ENCODE measurements around the gene IGFBP6.
A peak's percentile ranks its signal among the peaks of the same experiment; 100 is the strongest.

The IGFBP6 gene

DNA sequence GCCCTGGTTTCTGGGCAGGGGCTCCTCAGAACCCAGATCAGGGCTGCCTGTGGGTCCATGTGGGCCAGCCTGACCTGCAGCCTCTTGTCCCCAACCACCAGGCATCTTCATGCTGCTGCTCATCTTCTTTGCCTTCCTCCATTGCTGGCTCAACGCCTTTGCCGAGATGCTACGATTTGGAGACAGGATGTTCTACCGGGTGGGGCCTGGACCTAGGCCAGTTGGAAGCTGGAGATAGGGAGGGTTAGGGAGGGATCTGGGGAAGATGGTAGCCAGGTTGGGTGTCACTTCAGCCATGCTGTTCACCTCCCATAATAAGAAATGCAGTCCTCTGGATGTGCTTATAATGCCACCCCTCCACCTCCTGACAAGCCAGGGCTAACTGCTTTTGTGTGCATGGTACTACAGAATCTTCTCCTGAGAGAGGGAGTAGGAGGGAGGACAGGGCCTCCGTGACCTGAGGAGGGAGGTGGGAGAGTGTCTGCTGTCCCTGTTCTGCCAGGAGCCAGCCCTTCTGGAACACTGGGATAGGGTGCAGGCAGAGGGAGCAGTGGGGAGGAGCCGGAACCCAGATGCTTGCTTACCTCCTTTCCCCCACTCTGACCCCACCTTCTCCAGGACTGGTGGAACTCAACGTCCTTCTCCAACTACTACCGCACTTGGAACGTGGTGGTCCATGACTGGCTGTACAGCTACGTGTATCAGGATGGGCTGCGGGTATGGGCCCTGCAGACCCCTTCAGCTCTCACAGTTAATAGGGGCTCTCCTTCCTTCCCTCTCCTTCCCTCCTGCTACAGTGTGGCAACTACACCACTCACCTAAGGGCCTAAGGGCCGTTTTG is 23.4 kb downstream of the IGFBP6 start:
- peak; percentile 7 for DNase-seq (ENCODE audit: low spot score)

DNA sequence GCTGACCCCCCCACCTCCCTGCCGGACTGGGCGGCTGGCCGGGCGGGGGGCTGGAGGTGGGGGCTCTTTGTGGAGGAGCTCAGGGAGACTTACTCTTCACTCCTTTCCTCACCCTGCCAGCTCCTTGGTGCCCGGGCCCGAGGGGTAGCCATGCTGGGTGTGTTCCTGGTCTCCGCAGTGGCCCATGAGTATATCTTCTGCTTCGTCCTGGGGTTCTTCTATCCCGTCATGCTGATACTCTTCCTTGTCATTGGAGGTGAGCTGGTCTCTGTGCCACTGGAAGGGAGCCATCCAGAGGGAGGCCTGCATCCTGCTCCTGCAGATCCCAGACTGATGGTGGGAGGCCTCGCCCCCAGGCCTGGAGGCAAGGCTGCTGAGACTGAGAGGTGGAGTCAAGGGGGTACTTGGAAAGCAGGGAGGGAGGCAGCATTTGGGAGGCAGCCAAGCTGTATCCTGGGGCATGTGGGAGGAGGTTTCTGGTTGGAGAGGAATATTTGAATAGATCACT is 25.5 kb downstream of the IGFBP6 start:
- DNase-seq (ENCODE audit: low spot score): peak; percentile 8

DNA sequence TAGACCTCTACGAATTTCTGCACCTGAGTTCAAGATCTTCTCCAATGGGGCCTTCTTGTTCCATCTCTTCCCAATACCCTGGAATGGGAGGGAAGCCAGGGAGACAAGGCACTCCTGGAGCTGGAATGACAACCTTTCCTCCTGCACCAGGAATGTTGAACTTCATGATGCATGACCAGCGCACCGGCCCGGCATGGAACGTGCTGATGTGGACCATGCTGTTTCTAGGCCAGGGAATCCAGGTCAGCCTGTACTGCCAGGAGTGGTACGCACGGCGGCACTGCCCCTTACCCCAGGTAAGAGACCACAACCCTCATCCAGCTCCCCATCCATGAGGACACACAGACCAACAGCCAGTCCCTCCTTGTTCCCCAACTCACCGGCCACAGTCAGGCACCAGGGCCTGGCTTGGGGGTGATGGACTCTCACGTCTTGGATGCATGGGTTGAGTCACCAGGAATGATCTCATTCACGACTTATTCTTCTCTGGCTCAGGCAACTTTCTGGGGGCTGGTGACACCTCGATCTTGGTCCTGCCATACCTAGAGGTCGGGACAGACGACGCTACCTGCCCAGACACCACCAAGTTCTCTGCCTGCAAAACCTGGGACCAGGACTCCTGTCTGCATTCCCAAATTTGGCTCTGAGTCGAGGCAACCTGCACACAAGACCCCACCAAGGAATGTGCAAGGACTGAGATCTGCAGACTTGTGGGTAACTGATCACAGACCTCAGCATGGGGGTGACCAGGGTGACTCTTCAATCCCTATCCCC is 26.3 kb downstream of the IGFBP6 start:
- peak; percentile 24 for DNase-seq (ENCODE audit: low spot score)

DNA sequence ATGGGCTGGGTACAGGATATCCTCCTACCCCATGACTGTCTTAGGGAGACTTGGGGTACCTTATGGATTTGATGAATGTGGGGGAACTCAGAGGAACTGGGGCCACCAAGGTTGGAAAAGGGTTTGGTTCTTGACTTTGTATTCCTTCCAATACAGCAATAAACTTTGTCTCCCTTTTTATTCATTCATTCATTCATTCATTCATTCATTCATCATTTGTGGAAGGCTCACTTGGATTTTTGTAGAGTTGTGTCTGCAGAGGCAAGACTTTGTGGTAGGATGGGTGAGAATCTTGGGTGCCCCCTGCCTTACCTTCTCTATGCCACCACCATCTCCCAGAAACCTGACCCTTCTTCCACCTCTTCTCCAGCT is 26.9 kb downstream of the IGFBP6 start:
- DNase-seq (ENCODE audit: low spot score): no peak

DNA sequence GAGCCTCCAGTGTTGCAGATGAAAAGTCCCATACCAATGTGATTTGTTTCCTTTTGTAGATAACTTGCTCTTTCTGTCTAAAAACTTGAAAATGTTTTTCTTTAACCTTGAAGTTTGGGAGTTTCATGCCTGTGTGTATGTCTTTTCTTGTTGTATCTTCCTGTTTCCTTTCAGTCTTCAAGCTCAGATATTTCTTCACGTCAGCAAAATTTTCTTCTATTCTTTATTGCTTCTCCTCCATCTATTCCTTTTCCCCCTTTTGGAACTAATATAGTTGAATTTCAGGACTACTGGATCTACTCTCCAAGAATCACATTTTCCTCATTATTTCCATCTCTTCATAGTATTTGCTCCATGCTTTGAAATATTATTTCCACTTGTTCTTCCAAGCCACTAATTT is 29.7 kb downstream of the IGFBP6 start:
- no peak for DNase-seq (ENCODE audit: low spot score)

DNA sequence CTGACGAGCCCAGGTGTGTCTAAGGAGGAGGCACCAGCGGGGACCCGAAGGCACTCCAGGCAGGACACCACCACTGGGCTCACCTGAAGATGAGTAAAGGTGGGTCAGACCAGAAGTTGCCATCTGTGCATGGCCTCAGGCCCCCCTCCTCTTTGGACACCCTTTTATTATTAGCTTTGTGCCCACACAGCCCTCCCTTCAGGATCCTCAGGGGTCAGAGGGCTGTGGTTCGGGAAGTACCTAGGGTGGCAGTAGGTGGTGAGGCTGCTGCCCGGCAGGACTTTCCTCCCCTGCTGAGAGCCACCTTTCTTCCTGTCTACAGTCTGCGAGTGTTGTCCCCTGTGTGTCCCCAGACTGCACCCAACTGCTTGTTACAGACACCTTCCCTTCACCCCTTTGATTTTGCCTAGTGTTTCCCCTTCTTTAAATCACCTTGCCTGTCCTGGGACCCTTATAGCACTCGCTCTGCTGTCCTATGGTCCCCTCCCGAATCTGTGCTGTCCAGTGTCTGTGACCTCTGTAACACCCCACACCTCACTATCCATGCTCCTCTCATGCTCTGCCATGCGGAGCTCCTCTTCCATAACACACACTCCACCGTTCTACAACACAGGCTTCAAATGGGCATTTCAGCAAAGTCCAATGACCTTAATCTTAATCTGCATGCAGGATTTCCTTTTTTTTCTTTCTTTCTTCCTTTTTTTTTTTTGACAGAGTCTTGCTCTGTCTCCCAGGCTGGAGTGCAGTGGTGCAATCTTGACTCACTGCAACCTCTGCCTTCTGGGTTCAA is 31.5 kb downstream of the IGFBP6 start:
- no peak for DNase-seq (ENCODE audit: low spot score)

DNA sequence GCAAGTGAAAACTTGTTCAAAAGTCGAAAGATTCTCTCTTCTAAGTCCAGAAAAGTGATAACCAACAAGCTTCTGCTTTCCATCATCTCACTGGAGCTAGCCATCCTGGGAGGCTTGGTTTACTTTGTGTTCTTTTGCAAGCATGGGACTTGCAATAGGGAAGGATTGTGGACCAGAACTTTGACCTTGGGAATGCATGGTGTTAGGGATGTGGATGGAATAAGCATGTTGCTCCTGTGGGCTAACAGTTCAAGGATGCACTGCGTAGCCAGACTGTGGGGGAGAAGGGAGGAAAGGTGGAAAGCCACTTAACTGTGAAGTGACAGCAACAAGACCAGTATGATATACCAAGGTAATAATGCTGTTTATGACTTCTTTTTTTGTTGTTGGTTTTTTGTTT is 34.4 kb downstream of the IGFBP6 start:
- no peak for DNase-seq (ENCODE audit: low spot score)

DNA sequence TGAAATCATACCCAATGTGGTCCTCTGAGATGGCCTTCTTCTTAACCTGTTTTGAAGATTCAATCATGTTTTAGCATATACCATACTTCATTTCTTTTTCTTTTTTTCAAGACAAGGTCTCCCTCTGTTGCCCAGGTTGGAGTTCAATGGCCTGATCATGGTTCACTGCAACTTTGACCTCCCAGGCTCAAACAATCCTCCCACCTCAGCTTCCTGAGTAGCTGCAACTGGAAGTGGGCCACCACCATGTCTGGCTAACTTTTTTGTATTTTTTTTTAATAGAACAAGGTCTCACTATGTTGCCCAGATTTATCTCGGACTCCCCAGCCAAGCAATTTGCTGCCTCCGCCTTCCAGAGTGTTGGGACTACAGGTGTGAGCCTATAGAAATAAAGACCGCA is 36.3 kb downstream of the IGFBP6 start:
- DNase-seq (ENCODE audit: low spot score): no peak

DNA sequence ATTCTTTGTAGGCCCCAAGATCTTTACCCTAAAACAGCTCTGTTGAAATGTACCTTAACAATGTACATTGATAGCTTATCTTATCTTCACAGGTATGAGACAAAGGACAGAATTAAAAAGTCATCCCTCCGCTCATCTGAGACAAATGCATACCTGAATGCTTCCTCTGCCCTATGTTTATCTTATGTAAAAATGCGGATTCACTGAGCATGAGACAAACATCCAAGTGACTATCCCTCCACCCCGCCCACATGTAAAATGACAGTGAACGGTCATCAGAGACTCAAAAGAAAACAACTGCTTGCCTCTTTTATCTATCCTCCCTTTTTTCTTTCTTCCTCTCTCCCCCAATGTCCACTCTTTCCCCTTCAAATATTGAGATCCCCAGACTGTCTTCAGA is 45.9 kb downstream of the IGFBP6 start:
- DNase-seq (ENCODE audit: low spot score): no peak

DNA sequence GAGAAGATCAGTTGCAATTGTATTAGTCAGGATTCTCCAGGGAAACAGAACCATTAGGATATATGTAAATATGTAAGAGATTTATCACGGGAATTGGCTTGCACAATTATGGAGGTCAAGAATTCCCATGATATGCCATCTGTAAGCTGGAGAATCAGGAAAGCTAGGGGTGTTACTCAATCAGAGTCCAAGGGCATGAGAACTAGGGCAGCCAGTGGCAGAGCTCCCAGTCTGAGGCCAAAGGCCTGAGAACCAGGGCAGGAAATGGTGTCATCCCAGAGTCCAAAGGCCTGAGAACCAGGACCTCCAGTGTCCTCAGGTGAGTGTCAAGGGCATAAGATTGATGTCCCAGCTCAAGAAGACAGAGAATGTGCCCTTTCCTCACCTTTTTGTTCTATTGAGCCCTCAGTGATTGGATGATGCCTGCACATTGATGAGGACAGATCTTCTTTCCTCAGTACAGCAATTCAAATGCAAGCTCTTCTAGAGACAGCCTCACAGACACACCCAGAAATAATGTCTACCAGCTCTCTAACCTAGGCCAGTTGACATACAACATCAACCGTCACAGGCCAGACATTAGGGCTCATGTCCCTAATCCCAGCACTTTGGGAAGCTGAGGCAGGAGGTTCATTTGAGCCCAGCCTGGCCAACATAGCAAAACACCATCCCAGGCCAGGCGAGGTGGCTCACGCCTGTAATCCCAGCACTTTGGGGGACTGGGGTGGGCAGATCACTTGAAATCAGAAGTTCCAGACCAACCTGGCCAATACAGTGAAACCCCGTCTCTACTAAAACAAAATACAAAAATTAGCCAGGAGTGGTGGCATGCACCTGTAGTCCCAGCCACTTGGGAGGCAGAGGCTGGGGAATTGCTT is 48.2 kb downstream of the IGFBP6 start:
- no peak for DNase-seq (ENCODE audit: low spot score)

DNA sequence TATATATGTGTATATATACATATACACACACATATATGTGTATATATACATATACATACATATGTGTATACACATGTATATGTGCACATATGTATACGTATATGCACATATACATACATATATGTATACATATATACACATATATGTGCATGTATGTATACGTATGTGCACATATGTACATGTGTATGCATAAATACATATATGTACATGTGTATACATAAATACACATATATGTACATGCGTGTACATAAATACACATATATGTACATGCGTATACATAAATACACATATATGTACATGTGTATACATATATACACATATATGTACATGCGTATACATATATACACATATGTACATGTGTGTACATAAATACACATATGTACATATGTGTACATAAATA is 49.7 kb downstream of the IGFBP6 start:
- no peak for DNase-seq (ENCODE audit: low spot score)

DNA sequence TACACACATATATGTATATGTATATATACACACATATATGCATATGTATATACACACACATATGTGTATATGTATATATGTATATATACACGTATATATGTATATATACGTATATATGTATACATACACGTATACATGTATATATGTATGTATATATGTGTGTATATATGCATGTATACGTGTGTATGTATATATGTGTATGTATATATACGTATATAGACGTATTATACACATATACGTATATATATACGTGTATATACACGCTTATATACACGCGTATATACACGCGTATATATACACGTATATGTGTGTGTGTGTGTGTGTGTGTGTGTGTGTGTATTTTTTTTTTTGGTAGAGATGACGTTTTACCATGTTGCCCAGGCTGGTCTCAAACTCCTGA is 50.2 kb downstream of the IGFBP6 start:
- no peak for DNase-seq (ENCODE audit: low spot score)

DNA sequence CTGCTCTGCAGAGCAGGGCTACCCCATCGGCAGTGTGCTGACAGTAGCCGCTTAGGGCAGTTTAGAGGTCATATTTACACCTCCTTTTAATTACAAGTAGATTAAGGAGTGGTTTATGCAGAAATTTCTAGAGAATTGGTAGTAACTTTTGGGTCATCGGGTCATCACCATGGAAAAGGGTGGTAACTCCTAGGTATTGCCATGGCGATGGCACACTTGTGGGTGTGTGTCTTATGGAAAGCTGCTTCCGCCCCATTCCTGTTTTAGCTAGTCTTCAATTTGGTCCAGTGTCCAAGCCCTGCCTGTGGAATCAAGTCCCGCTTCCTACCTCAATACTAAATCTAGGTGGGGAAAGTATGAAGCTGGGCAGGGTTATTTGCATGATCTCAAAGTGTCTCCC is 53.6 kb downstream of the IGFBP6 start:
- DNase-seq (ENCODE audit: low spot score): no peak
